NCI-H1092 (cell line): ENCODE measurements around the gene TOPAZ1.

Experiments used
- DNase-seq: peaks from one replicate; lab custom pipeline; 2025; lab: John Stamatoyannopoulos, UW

TOPAZ1 gene

DNA sequence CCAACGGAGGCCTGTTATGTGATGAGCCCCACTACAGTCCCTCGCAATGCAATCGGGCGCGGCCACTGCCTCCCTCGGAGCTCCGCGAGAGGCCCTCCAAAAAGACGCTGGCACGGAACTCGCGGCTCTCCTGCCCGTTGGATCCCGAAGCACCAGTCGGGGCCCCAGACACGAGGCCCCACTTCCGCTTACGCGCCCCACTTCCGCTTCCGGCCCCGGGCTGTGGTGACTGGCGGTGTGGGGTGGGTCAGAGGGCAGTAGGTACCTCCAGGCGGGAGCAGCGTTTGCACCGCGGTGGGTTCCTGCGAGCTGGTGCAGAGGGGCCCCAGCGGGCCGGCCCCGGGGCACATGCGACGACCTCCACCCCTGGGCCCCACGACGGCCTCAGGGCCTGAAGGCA is at the start of gene TOPAZ1:
TSS of gene TOPAZ1 (plus strand) at position 181 of the 400 bp plus-strand sequence. CDS start at position 349, 168 bp downstream.
- DNase-seq, result no peak

DNA sequence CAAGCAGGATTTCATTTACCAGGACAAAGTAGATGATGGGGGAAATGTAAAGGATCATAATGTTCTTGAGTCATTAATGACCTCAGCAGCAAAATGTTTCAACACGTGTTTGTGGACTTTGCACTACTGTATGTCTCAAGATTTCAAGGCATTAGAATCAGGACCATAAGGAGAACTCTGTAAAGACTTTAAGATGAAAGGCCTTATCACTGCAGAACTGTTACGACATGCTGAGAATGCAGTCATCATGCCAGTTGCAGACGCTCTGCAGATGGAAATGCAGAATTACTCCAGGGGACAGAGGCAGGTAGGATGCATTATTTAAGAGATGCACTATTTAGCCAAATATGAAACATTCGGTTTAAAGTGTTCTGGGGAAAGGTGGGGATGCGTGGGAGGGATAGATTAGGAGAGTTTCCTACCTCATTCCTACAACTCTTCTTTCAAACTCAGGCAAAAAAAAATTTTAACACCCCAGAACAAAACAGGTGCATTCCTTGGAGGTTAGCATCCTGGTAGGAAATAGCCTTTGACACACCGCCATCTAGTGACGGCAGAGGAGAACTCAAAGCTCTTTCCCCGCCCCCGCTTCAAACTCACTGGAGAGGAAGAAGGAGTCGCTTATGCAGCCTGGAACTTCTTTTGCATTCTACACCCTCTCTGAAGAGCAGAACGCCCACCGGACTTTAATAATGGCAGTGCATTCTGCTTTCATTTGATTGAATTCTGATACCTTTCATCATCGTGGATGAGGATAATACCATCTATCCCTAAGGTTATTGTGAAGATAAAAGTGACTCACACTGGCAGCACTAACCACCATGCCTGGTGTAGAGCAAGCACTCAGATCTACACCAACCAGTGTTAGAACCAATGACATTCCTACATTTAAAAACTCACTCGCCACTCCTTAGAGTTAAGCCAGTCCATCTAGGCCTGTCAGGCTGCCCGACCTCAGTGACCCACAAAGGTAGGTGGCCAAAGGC is 43.1 kb upstream of the TOPAZ1 start:
- DNase-seq, result peak; percentile 40

DNA sequence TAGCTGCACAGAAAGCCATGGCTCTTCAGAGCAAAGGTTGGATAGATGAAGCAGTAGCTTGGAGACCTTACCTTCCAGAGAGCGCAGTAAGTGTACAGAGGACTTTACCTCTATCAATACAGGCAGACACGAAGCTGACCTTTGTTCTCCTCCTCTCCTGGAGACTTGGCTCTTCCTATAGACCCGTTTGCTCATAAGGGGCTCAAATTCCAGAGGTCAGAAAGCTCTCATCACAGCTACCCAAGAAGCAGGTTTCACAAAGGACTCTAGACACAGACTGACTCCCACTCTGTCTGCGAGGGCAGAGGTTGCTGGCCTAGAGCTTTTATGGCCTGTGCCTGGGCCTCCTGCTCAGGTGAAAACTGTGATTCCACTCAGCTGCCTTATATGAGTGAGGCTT is 35.4 kb upstream of the TOPAZ1 start:
- DNase-seq, result no peak

DNA sequence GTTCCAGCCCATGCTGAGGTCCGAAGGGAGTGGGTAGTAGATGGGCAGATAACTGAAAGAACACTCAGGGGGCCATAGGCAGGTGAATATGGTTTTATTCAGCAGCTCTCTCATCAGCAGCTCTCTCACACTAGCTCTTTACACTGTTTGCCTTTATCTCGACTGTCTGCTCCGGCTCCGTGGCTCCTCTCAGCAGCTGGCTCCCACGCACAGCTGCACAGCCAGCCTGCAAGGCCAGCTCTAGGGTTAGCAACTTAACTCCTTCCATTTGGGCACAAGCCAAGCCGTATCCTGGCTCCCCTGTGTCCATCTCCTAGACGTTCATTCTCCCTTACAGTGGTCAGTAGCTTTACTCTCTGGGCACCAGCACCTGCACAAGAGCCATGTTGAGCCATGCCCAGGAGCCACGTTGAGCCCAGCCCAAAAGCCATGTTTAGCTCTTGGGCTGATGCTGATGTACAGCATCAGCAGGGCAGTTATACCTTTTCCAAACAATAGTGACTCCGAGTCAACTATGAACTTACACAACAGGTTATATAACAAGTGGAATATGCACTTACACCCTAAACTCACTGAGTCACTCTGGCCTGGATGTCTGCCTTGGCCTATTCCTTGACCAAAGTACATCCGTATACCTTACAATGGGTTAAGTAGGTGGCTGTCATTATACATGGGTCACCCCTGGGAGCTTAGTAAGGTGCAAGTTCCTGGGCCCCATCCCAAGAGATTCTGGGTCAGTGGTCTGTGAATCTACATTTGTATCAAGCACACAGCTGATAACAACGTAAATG is 34.6 kb upstream of the TOPAZ1 start:
- DNase-seq, result no peak

DNA sequence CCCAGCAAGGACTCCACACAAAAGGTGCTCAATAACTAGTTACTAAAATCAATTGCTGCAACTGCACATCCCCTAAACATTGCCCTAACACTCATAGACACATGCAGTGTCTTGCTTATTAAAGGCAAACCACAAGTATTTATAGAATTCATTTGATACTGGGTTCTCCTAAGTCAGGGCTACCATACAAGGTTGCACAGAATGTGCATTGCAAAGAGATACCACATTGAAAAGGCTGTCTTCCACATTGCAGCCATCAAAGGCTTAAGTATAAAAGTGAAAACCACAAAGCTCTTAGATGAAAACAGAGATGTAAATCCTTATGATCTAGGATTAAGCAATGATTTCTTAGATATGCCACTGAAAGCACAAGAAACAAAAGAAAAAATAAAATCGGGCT is 33.6 kb upstream of the TOPAZ1 start:
- DNase-seq, result no peak

DNA sequence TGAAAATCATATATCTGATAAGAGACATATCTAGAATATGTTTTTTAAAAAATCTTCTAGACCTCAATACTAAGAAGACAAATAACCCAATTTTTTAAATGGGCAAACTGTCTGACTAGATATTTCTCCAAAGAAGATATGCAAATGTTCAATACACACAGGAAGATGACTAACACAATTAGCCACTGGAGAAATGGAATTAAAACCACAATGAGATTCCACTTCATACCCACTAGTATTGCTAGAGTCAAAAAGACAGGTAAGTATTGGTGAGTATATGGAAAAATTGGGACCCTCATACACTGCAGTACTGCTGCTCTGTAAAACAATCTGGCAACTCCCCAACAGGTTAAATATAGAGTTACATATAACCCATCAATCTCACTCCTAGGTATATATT is 33.1 kb upstream of the TOPAZ1 start:
- no peak for DNase-seq

DNA sequence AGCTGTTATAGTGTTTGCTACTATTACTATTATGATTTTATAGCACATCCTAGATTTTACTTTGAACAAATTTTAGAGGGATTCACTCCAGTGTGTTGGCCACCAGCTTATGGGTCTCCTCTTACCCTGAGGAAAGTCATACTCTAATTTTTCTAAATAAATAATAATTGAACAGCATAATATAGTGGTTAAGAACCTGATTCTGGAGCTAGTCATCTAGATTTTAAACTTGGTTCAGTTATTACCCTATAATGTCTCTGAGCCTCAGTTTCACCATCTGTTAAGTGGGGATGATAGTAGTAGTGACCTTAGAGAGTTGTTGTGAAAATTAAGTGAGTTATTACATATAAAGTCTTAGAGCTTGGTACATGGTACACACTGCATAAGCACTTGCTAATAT is 30.7 kb upstream of the TOPAZ1 start:
- DNase-seq, result no peak

DNA sequence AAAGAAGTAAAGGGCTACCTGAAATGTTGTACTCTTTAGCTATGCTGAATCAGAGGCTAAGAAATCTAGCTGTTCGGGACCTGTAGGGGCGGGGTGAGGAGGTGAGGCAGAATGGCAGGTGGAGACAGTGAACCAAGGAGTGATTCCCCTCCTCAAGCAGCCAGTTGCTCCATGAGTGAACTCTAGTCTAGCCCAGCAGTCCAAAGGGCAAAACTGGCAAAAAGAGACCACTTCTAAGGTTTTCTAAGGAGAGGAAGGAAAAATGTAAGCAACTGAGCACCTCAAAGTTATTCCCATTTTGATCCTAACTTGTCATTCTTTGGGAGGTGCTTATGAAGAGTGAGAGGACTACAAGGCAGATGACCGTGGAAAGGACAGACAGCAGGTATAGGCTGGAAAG is 19.3 kb upstream of the TOPAZ1 start:
- DNase-seq, result no peak

DNA sequence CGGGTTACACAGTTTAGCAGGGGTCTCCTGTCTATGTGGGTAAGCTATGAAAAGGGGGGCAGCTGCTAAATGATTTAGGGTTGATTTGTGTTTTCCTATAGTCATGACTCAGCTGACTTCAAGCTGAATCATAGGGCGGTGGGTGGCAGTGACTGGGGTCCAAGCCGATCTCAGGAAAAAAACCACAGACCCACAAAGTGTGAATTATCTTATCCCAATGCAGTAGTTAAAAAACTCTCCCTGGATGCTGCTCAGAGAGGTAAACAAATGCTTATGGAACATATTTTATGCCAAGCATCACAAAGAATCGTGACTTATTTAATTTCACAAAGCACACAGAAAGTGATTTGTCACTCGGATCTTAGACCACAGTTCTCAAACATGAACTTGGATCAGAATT is 18.4 kb upstream of the TOPAZ1 start:
- DNase-seq, result no peak

DNA sequence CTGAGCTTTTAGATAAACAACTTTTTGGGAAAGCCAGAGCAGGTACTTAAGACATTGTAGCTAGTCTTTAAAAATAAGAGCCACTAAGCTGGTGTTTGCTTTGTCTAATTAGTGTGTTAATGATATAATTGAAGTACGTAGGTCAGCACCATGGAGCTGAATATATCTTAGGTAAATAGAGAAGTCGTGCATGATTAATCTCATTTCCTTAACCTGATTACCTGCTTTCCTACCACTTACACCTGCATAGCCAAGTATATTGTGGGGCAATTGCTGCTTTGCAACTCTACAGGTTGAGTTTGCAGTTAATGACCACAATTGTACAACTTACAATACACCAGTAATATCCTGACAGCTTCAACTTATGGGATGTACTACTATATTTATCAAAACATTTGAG is 17.6 kb upstream of the TOPAZ1 start:
- DNase-seq, result no peak

DNA sequence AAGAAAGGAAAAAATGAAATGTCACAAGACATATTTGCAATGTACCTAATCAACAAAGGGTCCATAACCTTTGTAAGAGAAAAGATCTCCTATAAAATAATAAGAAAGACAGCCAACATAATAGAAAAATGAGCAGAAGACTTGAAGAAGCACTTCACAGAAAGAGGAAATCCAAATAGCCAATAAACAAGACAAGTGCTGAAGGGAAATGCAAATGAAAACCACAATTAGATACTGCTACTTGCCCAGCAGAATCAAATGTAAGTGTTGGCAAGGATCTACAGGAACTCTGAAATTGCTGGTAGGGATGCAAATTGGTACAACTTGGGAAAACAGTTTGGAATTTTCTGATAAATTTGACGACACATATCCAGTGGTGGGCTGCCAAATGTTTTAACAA is 15.1 kb upstream of the TOPAZ1 start:
- DNase-seq, result no peak

DNA sequence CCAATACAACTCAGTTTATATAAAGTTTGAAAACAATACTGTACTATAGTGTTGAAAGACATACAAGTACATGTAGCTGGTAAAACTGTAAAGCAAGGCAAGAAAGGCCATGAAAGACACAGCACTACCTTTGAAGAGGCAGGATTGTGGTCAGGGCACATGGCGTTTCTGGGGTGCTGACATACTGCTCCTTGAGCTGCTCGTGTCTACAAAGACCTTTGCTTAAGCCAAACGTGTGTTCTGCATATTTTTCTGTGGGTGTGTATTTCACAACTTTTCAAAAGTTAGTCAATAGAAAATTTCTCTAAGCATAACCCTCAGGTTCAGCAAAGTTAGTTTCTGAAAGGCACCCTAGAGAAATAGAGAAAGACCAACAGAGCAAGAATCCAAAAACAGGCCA is 14.1 kb upstream of the TOPAZ1 start:
- no peak for DNase-seq

DNA sequence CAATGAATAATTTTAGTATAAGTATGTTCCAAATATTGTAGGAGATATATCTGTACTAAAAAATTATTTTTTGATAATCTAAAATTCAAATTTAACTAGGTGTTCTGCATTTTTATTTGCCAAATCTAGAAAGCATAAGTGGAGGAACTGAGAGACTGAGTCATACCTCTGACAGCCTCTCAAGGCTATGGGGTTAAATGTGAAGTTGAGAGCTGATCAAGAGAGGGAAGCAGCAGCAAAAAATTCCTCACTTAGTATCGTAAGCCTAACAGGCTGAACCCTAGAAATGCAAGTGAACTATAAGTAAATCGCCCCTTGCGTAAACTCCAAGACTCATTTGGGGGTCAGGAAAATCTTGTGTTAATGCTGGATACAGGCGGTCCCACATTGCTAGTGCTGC is 12.8 kb upstream of the TOPAZ1 start:
- DNase-seq, result no peak

DNA sequence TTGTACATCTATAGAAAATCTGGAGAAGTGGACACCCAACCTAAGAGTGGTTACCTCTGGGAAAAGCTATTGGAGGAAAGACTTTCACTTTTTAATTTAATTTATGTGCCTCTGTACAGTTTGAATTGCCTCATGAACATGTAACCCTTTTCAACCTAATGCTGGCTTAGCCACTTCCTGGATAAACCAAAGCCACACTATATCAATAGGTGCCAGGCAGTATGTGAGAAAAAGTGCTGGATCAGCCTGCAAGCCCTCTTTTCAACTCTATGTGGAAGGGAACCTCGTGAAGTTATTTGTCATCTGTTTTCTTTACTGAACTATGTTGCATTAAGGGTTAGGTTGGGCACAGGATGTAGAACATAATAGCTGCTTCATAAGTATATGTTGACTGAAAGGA is 9.3 kb upstream of the TOPAZ1 start:
- no peak for DNase-seq

DNA sequence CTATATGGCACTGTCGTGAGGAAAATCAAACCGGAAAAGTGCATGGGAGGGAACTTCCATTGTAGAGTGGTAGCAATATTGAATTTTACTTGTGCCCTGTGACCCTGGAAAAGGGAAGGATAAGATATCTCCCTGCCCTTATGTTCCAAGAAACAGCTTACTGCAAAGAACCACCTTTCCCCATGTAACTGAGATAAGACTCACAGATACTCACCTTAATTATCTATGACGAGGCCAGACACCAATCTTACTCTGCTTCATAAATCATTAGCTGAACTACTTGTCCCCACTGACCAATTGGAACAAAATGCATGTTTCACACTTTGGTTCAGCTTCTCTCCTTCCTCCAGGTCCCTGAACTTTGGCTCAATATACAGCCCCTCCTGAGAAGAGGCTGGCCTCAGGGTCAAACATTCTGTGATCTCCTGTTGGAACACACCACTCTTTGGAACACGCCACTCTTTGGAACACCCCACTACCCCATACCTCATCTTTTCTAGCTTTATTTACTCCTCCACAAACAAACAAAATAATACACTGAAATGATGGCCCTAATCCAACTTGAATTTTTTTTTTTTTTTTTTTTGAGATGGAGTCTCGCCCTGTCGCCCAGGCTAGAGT is 6.9 kb upstream of the TOPAZ1 start:
- DNase-seq, result no peak

DNA sequence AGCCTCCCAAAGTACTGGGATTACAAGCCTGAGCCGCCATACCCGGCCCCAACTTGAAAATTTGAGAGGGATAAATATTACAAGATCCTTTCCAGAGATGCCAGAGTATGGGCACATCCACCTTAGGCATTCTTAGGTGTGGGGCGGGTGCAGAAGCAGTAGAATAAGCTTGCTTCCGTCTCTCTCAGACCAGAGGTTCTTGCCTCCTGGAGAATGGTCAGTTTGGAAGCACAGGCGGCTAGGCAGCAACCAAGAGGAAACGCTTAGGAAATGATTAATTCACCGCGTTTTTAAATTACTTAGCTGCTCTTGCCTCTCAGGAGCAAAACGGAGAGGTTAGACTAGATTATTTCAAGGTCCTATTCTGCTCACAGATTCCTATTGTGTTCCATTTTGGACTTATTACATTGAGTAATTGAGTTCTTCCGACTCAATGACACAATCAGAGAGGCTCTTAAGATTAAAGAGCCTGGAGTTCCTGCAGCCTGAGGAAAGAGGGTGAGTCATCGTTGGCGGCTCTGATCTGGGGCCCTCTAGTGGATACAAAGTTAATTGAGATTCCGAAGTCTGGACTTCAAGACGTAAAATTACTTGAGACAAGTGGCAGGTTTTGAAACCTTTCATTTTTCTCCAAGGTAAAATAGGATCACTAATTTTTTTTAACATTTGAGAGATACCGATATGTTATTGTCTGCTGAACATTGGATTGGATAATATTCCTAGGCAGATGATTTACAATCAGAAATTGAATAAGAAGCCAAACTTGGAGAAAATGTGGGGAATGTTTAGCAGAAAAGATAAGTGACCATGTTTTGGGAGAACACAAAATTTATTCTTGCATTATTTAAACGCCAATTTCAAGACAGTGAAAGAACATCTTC is 5.8 kb upstream of the TOPAZ1 start:
- DNase-seq, result peak; percentile 6

DNA sequence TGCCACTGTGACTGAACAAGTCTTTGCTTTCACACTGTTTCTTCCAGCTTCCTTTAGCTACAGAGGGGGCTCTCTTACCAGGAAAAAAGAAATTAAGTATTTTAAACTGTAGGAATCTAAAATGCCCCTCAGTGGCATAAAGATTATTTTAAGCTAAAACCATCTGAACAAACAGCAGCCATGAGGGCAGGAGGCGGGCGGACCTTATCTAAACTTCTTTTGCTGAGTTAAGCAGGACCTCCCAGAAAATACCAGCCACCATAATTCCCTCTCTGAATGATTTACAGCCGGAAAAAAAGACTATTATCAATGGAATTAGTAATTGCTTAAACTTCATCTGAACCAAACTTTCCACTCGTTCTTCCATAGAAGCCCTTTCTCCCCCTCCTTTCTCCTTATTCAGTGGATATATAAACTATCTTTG is 5.2 kb upstream of the TOPAZ1 start:
- no peak for DNase-seq

DNA sequence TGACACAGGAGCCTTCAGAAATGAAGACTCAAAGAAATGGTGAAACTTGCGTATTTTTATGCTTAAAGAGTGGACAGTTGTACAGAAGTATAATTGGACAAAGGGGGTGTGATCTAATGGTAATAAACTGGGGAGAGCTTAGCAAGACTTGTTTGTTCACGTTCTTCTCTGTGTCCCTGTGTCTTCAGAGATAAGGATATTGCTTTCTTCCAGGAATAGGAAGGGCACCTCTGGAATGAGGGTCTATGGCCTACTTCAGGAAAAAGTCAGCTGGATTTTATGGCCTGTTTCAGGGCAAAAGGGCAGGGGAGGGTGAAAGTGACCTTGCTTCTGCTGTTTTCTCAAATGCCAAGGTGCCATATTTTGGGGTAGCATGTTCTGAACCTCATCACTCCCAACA is 4.5 kb upstream of the TOPAZ1 start:
- DNase-seq, result no peak

DNA sequence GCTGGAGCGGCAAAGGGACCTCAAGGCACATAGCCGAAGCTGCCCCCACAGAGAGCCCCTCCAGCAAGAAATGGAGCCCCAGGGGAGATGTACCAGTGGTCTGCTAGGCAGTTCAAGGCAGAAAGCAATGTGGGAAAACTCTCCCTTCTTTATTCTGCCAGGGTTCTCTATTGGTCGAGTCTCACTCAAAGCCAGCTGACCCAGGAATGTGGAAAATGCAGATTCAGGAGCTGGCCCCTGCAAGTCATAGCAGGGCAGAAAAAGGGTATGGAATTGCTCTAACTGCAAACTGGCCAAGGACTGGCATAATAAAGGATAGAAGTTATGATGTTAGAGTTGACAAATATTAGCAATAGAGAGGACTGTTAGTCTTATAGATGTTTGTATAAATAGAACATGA is 4.0 kb upstream of the TOPAZ1 start:
- DNase-seq, result no peak

DNA sequence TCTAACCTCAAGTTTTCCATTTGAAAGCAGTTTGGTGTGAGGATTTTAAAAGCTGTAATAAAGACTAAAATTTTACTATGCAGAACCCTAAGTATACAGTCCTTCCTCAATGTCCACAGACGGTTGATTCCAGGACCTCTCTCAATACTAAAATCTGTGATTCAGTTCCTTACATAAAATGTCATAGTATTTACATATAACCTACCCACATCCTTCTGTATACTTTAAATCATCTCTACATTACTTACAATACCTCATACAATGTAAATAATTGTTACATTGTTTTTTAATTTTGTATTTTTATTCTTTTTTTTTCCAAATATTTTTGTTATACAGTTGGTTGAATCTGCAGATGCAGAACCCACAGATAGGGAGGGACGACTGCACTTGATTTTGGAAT is 2.8 kb upstream of the TOPAZ1 start:
- no peak for DNase-seq

DNA sequence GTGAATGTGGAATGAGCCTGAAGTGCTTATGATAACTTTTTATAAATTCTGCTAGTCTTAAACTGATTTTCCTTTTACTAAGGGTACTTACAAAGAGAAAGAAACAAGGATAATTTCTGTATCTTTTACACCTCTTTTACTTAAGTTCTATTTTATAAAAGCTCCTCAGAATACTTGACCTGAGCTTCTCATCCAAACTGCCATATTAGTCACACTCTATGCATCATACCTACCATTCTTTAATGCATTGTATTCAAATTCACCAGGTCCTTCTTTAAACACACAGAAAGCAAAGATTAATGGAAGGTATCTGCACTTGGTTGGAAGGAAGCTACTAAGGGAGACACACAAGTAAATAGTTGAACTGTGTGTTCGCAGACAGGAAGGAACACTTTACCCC is 1.6 kb upstream of the TOPAZ1 start:
- no peak for DNase-seq

DNA sequence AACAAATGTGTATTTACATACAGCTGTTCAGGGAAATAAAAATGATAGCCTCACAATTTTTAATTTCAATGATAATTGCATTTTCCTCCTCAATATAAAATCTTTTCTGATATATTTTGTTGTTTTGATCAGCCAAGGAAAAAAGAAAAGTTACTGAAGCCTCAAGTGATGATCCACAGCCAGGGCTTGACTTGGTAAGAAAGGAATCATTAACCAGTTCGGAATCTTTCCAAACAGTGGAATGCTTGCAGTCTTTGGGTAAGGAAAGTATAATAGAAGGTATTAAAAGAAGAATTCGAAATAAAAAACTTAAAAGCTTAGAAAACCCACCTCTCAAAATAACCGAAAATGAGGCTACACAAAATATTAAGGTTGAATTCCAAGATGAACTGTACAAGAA is 1.0 kb downstream of the TOPAZ1 start:
- DNase-seq, result no peak
